HPDE6-E6E7 (cell line): ENCODE results near the gene NFIX.
A peak's percentile ranks its signal among the peaks of the same experiment; 100 is the strongest.

Experiments
- DNase-seq: peaks from one replicate; pipeline ENCODE4 v3.0.0; 2011; ENCODE audit warnings: missing footprints; ENCODE audit errors: extremely low spot score

Gene NFIX

DNA sequence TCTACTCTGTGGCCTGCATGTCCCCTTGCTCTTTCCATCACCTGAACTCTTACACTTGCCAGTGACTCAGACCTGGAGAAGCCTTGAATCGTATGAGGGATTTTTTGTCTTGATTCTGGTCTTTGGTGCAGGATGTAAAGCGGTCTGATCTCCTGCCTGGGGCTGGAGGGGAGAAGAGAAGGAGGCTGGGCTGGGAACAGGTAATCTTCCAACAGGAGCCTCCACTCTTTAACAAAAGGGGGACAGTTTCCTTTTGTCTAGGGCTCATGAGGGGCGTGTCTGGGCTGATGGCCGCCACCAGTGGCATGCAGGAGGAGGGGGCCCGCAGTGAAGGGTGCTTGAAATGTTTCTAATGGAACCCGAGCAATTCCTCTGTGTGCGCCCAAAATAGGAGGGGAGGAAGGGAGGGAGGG lies 24.7 kb downstream of the NFIX start:
- no peak for DNase-seq

DNA sequence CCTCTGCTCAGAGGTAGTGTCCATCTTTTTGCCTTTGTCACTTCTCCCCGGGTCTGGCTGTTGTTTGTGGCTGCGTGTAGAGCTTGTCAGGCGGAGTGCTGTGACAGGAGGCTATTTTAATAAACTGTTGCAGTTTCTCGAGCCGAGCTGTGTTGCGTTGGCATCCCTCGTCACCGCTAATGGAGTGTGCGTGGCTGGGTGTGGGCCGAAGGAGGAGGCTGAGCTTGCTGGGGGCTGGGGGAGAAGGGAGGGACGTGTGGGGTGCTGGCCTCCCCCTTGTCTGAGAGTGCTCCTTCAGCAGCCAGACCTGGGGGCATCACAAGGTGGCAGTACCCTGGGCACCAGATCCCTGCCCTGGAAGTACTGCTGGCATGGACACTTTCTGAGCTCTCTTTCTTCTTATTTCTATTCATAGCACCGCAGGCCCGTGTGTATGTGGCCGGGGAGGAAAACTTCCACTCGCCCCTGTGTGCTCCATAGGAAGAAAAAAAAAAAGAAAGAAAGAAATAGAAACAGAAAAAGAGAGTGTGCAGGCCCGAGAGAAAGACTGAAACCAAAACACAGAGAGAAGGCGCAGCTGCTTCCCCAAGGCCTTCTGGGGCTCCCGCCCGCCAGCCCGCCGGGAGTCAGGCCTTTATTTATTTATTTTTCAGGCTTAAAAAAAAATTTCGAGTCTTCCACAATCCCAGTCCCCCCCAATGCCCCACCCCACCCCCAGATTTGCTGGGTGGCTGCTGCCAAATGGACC lies 27.0 kb downstream of the NFIX start:
- DNase-seq: no peak

DNA sequence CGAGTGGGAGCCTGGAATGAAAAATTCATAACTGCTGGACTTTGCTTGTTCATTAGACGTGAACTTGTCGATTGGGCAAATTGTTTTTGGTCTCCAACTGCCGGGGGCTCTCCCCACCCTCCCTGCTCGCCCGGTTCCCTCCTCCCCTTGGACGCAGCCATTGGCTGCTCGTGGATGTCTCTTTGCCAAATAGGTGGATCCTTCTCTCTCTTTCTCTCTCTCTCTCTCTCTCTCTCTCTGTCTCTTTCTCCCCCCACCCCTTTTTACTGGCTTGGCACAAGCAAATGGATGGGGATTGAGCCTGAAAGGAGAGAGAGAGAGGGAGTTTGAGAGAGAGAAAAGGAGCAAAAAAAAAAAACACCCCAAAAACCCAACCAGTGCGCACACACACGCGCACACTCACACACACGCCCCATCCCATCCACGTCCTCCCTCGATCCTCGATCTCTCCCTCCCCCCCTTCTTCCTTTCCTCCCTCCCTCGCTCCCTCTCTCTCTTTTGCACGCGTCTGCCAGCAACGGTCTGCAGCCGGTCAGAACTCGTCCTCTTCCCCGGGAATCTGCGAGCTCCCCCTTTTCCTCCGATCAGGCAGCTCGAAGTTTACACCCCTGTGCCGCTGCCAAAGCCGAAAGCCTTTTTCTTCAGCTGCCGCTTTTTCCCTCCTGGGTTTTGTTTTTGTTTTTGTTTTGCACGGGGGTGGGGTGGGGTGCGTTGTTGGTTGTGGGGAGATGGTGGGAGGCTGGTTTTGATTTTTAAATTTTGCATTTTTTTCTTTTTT lies 27.8 kb downstream of the NFIX start:
- DNase-seq: peak; percentile 66

DNA sequence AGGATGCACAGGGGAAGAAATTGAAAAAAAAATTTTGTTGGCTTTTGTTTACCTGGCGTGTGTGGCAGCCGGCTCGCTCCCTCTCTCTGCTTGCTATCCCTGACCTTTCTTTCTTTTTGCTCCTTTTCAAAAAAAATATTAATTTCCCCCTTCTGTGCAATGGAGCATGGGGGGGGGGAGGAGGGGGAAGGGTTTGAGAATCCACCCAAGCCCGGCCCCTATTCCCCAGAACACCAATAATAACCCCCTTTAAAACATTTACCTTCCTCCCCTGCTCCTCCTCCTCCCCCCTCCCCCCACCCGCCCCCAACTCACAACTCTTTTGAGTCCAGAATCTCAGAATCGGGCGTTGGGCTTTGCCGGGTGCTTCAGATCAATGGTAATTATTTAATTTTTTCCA lies 28.4 kb downstream of the NFIX start:
- no peak for DNase-seq

DNA sequence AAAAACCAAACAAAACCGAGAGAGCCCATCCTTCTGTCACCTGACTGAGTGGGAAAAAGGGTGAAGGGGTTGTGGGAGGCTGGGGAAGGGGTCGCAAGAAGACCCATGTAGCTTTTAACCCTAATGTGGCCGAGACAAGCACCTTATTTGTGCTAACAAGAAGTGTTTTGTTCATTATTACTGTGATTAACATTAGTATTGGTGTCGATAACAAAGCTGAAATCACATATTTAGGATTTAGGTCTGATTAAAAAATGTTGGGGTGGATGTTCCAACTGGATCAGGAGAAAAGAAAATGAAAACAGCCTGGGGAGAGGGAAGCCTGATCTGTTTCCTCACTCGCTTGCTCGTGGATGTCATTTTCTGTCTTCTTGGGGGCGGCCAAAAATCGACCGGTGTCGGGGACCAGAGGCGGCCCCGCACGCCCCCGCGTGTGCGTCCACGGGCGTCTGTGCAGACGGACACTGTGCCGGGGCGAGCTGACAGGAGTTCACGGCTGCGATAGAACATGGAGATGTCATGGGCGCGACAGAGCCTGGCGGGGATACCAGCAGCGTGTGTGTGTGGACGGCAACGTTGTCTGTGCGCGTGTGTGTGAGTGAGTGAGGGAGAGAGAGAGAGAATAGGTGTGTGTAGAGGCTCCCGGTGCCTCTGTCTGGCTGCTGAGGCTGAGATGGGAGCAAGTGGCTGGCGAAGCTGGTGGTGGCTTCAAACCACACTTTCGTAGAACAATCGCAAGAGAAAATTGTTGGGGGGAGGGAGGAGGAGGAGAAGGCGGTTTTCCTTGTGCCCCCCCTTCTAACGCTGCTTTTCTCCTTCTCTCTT lies 29.1 kb downstream of the NFIX start:
- DNase-seq: no peak

DNA sequence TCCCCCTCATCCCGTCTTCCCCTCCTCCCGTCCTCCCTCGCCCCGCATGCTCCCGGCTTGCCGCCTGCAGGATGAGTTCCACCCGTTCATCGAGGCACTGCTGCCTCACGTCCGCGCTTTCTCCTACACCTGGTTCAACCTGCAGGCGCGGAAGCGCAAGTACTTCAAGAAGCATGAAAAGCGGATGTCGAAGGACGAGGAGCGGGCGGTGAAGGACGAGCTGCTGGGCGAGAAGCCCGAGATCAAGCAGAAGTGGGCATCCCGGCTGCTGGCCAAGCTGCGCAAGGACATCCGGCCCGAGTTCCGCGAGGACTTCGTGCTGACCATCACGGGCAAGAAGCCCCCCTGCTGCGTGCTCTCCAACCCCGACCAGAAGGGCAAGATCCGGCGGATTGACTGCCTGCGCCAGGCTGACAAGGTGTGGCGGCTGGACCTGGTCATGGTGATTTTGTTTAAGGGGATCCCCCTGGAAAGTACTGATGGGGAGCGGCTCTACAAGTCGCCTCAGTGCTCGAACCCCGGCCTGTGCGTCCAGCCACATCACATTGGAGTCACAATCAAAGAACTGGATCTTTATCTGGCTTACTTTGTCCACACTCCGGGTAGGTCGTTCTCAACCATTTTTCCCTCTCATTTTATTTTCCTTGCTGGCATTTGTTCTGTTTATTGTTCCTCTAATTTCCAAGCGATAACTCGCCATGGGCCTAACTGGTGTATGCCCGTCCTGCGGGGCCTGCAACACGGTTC lies 29.8 kb downstream of the NFIX start:
- no peak for DNase-seq

DNA sequence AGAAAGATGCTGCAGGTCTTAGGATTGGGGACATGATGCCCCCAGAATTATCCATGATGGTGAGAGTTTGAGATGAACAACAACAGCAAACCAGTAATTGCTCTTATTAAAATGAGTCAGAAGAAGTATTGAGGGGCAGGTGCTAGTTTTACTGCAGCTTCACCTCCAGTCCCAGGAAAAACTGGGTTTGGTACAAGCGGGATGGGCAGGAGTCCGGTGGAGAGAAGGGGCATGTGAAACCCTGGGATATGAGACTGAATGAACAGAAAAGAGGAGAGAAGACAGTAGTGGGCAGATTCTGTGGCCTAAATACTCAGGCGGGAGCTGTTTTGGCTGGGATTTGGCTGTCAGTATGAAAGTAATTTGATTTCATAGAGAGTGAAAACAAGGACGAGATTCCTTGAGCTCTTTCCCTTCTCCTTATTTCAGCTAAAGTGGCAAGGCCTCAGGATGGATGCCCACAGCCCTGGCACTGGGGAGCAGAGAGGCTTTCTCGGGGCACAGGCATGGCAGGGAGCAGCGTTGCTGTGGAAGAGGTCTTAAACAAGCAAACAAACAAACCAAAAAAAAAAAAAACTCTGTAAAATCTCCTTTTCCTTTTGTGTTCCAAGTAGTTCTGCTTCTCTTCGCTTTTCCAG lies 30.7 kb downstream of the NFIX start:
- no peak for DNase-seq

DNA sequence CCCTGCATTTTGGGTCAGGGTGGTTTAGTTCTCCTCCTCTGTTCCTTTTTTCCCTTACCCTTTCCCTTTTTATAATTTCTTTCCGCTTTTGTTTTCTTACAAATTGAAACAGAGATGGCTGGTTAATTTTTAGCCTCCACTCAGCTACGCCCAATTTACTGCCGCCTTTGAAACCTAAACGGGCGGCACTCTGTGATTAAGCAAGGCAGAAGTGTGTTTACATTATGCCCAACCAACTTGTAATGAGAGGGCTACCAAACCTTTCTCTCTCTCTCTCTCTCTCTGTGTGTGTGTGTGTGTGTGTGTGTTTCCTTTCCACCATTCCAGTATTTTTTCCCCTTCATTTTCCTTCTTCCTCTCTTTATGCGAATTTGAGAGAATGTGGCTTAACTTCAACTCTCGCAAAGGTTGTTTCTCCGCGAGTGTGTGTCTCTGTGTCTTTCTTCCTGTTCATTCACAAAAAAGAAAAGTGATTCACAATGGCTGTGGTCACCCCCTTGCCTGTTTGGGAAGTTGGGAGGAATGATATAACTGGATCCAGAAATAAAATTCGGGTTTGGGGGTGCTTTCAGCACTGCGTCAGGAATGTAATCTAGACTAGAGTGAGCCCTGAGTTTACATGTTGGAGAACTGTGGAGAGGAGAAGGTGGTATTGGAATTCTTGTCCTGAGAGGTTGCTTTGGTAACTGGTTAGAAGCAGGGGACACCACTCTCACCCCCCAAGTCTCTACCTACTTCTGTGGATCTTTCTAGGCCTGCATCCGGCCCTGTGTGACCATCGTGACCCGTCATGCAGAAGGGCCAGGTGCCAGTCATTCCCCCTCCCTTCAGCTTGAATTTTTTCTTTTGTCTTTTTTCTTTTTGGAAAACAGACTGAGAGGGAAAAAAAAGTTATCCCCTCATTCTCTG lies 31.4 kb downstream of the NFIX start:
- DNase-seq: no peak

DNA sequence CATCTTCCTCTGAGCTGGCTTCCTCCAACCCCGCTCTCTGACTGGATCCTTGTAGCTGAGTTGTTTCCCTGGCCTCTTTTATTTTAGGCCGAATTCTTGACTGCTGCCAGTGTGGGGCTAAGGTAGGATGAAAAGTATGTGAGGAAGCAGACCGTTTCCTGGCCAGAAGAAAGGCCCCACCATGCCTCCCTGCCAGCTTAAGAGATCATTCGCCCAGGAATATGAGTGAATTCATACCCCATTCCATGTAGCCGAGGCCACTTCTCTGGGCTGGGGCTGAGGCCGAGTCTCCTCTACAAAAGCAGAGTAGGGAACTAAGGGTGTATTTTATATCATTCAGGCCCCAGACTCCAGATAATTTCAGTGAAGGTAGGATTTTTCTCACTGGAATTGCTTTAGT lies 32.3 kb downstream of the NFIX start:
- DNase-seq: no peak

DNA sequence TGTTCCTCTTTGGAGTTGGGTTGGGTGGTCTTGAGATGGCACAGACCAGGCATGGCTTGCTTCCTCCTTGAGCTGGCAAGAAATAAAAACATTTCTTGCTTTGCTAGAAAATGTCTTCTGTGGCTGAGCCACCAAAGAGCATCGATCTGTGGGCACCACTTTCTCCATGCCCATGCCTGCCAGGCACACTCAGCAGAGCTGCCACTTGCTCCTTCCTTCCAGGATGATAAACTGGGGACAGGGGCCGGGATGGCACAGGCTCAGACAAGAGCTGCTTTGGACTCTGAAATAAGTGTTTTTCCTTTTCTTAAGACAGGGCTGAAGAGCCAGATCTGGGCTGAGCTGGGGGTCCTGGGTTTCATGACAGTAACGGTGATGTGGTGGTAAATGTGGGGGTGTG lies 32.8 kb downstream of the NFIX start:
- no peak for DNase-seq

DNA sequence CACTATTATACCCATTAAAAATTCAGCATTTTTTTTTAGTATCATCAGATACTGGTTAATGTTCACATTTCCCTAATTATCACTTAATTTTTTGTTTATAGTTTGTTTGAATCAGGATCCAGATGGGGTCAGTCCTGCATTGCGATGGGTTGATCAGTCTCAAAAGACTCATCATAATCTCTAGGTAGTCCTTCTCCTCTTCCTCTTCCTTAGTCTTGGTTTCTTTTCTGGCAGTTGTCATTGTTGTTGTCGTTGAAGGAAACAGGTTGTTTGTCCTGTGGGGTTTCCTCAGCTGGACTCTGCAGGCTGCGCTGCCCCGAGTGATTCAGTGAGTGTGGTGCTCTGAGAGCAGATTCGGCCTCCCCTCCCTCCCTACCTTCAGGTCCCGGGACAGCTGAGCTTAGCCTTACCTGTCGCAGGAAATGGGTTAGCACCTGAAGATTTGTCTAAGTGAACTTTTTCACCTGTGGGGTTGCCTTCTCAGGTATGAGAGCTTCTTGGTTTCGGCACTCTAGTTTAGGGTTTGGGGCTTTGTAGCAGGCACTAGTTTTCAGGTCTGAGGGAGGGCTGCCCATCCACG lies 34.1 kb downstream of the NFIX start:
- DNase-seq: no peak

DNA sequence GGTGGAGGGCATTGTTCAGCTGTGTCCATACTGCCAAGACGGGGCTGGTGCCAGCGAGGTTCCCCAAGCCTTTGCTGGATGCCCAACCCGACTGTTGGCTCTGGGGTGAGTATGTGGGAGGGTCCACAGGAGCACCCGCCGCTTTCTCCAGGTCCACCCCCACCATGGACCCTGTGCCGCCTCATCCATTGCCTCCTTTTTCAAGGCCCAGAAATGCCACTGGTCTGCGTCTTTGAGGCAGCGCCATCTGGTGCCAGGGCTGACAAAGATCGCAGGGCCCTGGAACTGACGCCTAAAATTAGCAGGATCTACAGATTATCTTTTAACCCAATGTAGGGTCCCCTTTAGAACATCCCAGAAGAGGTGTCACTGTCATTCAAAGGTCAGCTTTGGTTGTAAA lies 34.6 kb downstream of the NFIX start:
- DNase-seq: no peak

DNA sequence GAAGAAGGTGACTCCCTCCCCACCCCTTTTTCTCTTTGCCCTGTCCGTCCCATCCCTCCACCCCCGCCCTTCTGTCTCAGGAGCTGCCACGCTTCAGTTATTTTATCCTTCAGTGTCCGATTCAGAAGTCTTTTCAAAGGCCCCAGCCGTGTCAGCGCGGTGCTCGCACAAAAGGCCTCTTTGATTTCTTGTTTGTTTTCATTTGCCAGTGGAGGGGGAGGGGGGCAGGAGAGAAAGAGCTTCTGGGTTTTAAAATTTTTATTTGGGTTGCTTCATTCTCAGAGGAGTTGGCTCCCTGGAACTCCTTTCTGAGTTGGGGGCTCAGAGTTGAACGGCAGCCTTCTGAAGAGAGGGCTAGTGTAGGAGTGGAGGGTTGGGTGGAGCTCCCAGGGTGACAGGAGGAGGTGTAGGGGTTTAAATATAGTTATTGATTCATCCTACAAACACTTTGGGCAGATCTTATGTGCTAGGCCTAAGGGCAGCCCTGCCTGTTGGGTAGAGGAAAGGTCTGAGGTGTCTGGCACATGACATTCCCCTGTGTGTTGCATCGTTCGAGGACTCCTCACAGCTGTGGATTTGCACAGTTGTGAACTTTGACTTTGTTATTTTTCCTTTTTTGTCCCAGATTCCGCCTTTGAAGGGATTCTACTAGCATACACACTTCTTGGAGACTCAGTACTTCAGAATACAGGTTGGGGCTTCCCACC lies 36.8 kb downstream of the NFIX start:
- no peak for DNase-seq

DNA sequence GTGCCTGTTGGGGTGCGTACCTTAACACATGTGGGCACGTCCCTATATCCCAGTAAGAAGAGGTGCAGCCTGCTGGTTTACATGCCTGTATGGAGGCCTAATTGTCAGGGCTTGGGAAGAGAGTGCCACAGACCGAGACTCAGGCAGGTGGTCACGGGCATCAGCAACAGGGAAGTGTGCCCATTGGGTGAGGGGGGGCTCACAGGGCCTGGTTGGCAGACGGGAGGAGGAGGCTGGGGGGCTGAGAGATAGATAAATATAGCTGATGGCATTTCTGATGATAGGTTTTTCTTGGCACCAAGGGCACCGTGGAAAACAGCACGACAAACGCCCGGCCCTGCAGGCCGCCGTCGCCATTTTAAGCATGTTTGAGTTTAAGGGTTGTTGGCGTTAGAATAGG lies 37.6 kb downstream of the NFIX start:
- DNase-seq: no peak

DNA sequence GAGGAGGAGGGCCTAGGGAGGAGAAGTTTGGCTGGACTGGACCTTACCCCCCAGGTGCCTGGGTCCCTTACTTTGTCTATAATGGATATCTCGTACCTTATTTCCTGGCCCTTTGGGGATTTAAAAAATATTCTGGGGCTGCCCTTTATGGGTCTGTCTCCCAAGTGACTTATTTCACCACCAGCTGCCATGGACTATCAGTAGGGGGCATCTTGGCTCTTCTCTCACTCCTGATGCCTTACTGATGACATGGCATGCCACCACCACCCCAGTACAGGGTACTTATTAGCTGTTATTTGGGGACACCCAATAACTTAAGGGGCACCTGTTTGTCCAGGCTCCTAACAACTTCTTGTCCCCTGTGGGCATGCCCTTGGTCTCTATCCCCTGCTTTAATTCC lies 38.0 kb downstream of the NFIX start:
- DNase-seq: no peak

DNA sequence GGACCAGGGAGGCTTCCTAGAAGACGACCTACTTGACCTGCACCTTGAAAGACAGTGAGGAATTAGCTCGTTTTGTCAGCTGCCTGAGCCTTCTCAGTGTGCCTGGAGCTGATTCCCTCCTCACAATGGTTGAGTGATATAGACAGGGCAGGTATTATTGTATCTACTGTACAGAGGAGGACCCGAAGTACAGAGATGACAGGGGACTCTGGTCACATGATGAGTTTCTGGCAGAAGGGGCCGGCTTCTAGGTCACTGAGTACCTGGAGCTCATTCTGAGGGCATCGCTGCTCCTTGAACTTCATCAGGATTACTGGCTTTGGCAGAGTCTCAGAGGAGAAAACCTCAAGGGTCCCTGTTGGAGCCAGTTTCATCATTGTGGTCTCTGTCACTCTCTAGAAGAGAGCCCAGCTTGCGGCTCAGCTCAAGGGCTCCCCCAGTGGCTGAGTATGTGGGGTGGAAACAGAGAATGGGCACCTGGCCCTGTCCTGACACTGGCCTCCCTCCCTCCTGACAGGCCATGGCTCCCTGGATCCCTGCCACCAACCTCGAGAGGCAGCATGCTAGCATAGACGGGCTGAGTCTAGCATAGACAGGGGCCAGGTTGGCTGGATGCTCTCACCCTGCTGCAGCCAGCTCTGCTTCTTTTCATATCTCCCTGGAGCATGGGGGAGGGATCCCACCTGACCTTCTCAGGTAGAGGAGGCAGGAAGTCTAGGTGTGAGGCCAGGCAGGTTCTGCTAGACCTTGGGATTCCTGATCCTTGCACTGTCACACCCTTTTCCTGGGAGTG lies 38.7 kb downstream of the NFIX start:
- peak; percentile 66 for DNase-seq

DNA sequence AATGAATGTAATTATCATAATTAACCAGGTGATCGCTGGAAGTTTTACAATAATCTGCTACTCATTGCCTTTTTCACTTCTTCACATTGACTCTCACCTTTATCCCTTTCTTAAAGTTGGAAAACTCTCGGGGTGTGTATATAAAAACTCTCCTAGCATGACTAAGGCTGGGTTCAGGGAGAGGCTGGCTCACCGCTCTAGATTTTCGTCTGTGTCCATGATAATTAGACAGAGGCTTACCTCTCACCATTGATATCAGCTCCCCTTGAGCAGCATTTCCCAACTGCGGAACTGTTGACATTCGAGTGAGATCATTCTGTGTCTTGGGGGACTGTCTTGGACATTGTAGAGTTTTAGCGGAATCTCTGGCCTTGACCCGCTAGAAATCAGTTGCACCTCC lies 39.4 kb downstream of the NFIX start:
- no peak for DNase-seq

DNA sequence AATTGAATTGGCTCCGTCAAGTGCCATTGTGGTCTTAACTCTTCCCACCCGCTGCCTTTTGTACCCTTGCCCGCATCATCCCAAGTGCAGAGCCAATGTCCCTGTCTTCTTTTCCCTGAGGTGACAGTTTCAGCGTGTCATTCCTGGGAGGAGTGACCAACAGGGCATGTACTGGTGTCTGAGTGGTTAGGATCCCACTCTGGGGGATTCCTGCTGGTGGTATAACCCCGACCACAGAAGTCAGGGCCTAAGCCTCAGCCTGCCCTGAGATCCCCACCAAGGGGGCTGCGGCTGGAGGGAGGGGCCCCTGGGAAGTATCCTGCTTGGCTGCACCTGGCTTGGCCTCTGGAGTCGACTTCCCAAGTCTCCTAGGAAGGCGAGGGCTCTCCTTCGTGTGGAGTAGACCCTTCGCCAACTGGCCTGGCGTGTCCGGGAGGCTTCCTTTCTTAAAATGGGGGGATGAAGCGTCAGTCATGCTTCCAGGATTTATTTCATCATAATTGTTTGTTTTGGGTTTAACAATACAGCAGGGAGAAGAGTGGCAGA lies 40.6 kb downstream of the NFIX start:
- no peak for DNase-seq
